DOHH2 (cell line): ENCODE results near the gene ATP1A3.

Experiments used
- EZH2phosphoT487 ChIP-seq: fragments of 200-600 bp; sonication (generic); IDR thresholded peaks from 2 replicates; pipeline ENCODE4 v1.6.1; 2017; ENCODE audit warnings: borderline replicate concordance, mild to moderate bottlenecking, antibody characterized with exemption, low read length, moderate library complexity, mixed read lengths
- TF ChIP-seq, protein P1 (sequence below): fragments of 200-600 bp; sonication (generic); IDR thresholded peaks from one replicate; pipeline ENCODE4 v1.5.1; 2014; ENCODE audit warnings: antibody characterized with exemption, mild to moderate bottlenecking, low read depth, low read length; ENCODE audit not compliant: poor library complexity, severe bottlenecking

DNA sequence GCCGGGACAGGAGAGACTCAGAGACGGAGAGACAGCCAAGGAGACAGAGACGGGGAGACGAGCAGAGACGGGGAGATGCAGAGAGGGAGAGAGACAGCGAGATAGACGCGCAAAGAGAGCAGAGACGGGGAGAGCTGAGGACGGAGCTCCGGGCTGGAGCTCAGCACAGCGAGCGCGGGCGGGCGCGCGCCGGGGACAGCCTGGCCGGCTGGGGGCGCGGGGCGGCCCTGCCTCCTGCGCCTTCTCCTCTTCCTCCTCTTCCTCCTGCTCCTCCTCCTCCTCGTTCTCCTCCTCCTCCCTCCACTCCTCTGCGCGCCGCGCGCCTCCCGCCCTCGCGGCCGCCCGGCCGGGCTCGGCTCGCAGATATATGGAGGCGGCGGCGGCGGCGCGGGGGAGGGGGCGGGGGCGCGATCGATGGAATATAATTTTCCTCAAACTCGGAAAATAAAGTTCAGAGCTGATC lies 65.8 kb downstream of the ATP1A3 start, which contains the start of gene ERFL:
- TF ChIP-seq, protein P1, sequence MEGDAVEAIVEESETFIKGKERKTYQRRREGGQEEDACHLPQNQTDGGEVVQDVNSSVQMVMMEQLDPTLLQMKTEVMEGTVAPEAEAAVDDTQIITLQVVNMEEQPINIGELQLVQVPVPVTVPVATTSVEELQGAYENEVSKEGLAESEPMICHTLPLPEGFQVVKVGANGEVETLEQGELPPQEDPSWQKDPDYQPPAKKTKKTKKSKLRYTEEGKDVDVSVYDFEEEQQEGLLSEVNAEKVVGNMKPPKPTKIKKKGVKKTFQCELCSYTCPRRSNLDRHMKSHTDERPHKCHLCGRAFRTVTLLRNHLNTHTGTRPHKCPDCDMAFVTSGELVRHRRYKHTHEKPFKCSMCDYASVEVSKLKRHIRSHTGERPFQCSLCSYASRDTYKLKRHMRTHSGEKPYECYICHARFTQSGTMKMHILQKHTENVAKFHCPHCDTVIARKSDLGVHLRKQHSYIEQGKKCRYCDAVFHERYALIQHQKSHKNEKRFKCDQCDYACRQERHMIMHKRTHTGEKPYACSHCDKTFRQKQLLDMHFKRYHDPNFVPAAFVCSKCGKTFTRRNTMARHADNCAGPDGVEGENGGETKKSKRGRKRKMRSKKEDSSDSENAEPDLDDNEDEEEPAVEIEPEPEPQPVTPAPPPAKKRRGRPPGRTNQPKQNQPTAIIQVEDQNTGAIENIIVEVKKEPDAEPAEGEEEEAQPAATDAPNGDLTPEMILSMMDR = peak; percentile 42
- no peak for TF ChIP-seq EZH2phosphoT487
